Measurements from ENCODE around the gene HSD3B2.

DNA sequence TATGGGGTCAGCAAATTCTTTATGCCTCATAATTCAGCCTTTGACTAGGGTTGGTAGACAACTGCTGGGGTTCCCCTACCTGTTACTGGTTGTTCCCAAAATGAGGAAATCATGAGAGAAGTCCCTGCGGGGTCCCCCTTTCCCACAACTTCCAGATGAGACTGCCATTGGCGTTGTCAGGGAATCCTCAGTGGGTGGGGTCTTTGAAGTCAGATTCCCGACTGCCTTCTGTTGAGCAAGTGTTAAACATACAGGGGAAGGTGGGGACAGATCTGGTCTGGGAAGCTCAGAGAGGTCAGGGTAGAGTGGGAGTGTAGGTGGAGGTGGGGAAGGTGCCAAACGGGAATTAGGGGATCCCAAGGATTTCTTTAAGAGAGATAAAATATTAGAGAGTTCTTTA, 14.7 kb downstream of the HSD3B2 start:
- TF ChIP-seq, protein P1, sequence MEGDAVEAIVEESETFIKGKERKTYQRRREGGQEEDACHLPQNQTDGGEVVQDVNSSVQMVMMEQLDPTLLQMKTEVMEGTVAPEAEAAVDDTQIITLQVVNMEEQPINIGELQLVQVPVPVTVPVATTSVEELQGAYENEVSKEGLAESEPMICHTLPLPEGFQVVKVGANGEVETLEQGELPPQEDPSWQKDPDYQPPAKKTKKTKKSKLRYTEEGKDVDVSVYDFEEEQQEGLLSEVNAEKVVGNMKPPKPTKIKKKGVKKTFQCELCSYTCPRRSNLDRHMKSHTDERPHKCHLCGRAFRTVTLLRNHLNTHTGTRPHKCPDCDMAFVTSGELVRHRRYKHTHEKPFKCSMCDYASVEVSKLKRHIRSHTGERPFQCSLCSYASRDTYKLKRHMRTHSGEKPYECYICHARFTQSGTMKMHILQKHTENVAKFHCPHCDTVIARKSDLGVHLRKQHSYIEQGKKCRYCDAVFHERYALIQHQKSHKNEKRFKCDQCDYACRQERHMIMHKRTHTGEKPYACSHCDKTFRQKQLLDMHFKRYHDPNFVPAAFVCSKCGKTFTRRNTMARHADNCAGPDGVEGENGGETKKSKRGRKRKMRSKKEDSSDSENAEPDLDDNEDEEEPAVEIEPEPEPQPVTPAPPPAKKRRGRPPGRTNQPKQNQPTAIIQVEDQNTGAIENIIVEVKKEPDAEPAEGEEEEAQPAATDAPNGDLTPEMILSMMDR (conservative IDR thresholded peaks at IDR 0.05): no peak
- TF ChIP-seq ZFX (IDR thresholded peaks at IDR 0.05): no peak

Measured in C4-2B (cell line).